GM18951 (cell line): ENCODE results near the gene CNIH3.
"Not testable (repeated sequence)": the region's sequence is repeated elsewhere in the genome, so short reads cannot be mapped to it uniquely, and the experiment has no call there.

ENCODE experiments used
- POLR2A ChIP-seq: IDR thresholded peaks from 4 replicates; pipeline ENCODE4 v1.6.1; 2011; ENCODE audit warnings: mild to moderate bottlenecking; ENCODE audit not compliant: insufficient read length, insufficient read depth; ENCODE audit errors: extremely low read depth
- in situ Hi-C: fragments of 300-500 bp; cut with MboI; formaldehyde crosslinking; loops from one replicate; pipeline ENCODE4 v1.12.0; 2022; ENCODE audit warnings: low sequenced_read_pairs, mixed read lengths, inconsistent platforms; ENCODE audit not compliant: unreplicated experiment

CNIH3 gene

GRCh38 chr1:224691148-224691925 is 75.2 kb downstream of the CNIH3 start:
- TF ChIP-seq POLR2A: no peak
- in situ Hi-C loops: no loop called here

- in situ Hi-C loops: no loop called here
- no peak for TF ChIP-seq POLR2A
These were observed 78.9 kb downstream of the CNIH3 start for GRCh38 chr1:224694969-224695368.

GRCh38 chr1:224696021-224696420 is 79.9 kb downstream of the CNIH3 start:
- in situ Hi-C loops: no loop called here
- no peak for TF ChIP-seq POLR2A

GRCh38 chr1:224696891-224697765 is 81.0 kb downstream of the CNIH3 start:
- in situ Hi-C loops: no loop called here
- no peak for TF ChIP-seq POLR2A

GRCh38 chr1:224698015-224698451 is 81.9 kb downstream of the CNIH3 start:
- TF ChIP-seq POLR2A: no peak
- in situ Hi-C loops: no loop called here

- TF ChIP-seq POLR2A: no peak
- in situ Hi-C loops: loop anchor here (10.0 kb wide), 1 partner anchor 154 kb away; no protein-coding TSS in a partner anchor
These were observed 84.9 kb downstream of the CNIH3 start for GRCh38 chr1:224700918-224701531.

- in situ Hi-C loops: loop anchor here (10.0 kb wide), 1 partner anchor 151 kb away; no protein-coding TSS in a partner anchor
These were observed 87.6 kb downstream of the CNIH3 start for GRCh38 chr1:224703702-224704101.

GRCh38 chr1:224704107-224704735 is 88.1 kb downstream of the CNIH3 start:
- in situ Hi-C loops: loop anchor here (10.0 kb wide), 1 partner anchor 151 kb away; no protein-coding TSS in a partner anchor
- no peak for TF ChIP-seq POLR2A

More at GRCh38 chr1:224703702-224704101, 87.6 kb downstream of the CNIH3 start:
- TF ChIP-seq POLR2A: no peak

- in situ Hi-C loops: loop anchor here (10.0 kb wide), 1 partner anchor 149 kb away; no protein-coding TSS in a partner anchor
- no peak for TF ChIP-seq POLR2A
These were observed 89.5 kb downstream of the CNIH3 start for GRCh38 chr1:224705578-224705977.

GRCh38 chr1:224707843-224708725 is 92.0 kb downstream of the CNIH3 start:
- no peak for TF ChIP-seq POLR2A
- in situ Hi-C loops: loop anchor here (10.0 kb wide), 1 partner anchor 147 kb away; no protein-coding TSS in a partner anchor

- TF ChIP-seq POLR2A: no peak
- in situ Hi-C loops: no loop called here
These were observed 94.1 kb downstream of the CNIH3 start for GRCh38 chr1:224710196-224710595.

GRCh38 chr1:224711231-224711756 is 95.2 kb downstream of the CNIH3 start:
- in situ Hi-C loops: not testable (repeated sequence)
